Astrocyte of the cerebellum (primary cell): Measurements from ENCODE around the gene KLHL20.
"Not testable (repeated sequence)": the region's sequence is repeated elsewhere in the genome, so short reads cannot be mapped to it uniquely, and the experiment has no call there.

Experiments
- DNase-seq: peaks from one replicate; pipeline ENCODE4 v3.0.0-alpha.2; 2011; ENCODE audit warnings: low read depth
- H3K4me3 ChIP-seq: 2 replicates; pipeline ENCODE4 v1.5.1; 2011; ENCODE audit warnings: mild to moderate bottlenecking, low read depth, low read length, moderate library complexity
- in situ Hi-C: cut with HindIII; loops from 2 replicates; pipeline ENCODE4 v1.10.0; 2017; ENCODE audit warnings: low sequenced_read_pairs
- TF ChIP-seq, protein P1 (sequence below): IDR thresholded peaks from 2 replicates; pipeline ENCODE4 v1.5.1; 2012; ENCODE audit warnings: low read length, low read depth, moderate library complexity, mild to moderate bottlenecking; ENCODE audit errors: missing control alignments

Gene KLHL20

DNA sequence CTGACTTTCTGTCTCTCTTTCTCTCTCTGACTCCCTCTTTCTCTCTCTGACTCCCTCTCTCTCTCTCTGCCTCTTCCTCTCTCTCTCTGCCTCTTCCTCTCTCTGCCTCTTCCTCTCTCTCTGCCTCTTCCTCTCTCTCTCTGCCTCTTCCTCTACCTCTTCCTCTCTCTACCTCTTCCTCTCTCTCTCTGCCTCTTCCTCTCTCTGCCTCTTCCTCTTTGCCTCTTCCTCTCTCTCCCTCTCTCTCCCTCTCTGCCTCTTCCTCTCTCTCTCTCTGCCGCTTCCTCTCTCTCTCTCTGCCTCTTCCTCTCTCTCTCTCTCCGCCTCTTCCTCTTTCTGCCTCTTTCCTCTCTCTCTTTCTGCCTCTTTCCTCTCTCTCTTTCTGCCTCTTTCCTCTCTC is 26.5 kb upstream of the KLHL20 start:
- TF ChIP-seq, protein P1, sequence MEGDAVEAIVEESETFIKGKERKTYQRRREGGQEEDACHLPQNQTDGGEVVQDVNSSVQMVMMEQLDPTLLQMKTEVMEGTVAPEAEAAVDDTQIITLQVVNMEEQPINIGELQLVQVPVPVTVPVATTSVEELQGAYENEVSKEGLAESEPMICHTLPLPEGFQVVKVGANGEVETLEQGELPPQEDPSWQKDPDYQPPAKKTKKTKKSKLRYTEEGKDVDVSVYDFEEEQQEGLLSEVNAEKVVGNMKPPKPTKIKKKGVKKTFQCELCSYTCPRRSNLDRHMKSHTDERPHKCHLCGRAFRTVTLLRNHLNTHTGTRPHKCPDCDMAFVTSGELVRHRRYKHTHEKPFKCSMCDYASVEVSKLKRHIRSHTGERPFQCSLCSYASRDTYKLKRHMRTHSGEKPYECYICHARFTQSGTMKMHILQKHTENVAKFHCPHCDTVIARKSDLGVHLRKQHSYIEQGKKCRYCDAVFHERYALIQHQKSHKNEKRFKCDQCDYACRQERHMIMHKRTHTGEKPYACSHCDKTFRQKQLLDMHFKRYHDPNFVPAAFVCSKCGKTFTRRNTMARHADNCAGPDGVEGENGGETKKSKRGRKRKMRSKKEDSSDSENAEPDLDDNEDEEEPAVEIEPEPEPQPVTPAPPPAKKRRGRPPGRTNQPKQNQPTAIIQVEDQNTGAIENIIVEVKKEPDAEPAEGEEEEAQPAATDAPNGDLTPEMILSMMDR, result no peak
- DNase-seq, result no peak
- in situ Hi-C loops, result no loop called here
- H3K4me3 ChIP-seq, result no peak overlapping the region

- TF ChIP-seq, protein P1, result no peak
- no peak overlapping the region for H3K4me3 ChIP-seq
- in situ Hi-C loops, result no loop called here
- DNase-seq, result no peak
Observed at GRCh38 chr1:173693238-173693637, 21.5 kb upstream of the KLHL20 start.

DNA sequence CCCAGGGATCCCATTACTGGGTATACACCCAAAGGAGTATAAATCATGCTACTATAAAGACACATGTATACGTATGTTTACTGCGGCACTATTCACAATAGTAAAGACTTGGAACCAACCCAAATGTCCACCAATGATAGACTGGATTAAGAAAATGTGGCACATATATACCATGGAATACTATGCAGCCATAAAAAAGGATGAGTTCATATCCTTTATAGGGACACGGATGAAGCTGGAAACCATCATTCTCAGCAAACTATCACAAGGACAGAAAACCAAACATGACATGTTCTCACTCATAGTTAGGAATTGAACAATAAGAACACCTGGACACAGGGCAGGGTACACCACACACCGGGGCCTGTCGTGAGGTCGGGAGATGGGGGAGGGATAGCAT is 13.5 kb upstream of the KLHL20 start:
- H3K4me3 ChIP-seq, in situ Hi-C loops, DNase-seq: not testable (repeated sequence)

DNA sequence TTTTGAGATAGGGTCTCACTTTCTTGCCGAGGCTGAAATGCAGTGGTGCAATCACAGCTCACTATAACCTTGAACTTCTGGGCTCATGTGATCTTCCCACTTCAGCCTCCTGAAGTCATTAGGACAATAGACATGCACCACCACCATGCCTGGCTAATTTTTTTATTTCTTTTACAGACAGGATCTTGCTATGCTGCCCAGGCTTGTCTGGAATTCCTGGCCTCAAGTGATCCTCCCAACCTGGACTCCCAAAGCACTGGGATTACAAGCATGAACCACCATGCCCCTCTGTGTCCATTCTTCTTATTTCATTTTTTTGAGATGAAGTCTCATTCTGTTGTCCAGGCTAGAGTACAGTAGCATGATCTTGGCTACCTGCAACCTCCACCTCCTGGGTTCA is 12.0 kb upstream of the KLHL20 start:
- DNase-seq, result no peak
- TF ChIP-seq, protein P1, result no peak
- in situ Hi-C loops, result no loop called here
- no peak overlapping the region for H3K4me3 ChIP-seq

- no peak for DNase-seq
- no peak overlapping the region for H3K4me3 ChIP-seq
- TF ChIP-seq, protein P1, result no peak
- in situ Hi-C loops, result no loop called here
Observed at GRCh38 chr1:173705117-173705516, 9.7 kb upstream of the KLHL20 start.

GRCh38 chr1:173708787-173709186 is 6.0 kb upstream of the KLHL20 start:
- H3K4me3 ChIP-seq, result no peak overlapping the region
- no peak for DNase-seq
- TF ChIP-seq, protein P1, result no peak
- in situ Hi-C loops, result no loop called here

DNA sequence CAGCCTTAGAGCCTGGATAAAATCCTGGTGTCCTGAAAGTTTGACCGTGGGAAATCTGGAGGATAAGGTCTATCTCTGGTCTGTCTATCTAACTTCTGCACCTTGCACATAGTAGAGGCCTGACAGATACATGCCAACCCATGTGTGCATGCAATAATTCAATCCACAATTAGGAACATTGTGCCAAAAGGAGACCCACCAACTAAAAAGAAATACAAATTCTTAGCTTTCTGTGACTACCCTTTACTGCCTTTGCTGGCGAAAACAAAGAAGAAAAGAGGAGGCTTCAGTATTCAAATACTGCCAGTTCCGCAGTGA is 381 bp upstream of the KLHL20 start:
- DNase-seq, result no peak
- TF ChIP-seq, protein P1, result no peak
- peak overlapping the region; percentile 77 for H3K4me3 ChIP-seq
- in situ Hi-C loops, result no loop called here
